Glutamatergic neuron (in vitro differentiated cells): ENCODE data around the gene NEDD9. TPM values are rescaled to one million over a fixed set of nuclear protein-coding genes. Genes with fewer than 3 reads are reported as not detected.

Source experiments
- DNase-seq: peaks from one replicate; pipeline ENCODE4 v3.0.0; 2022
- H3K27ac Mint-ChIP-seq: one replicate; pipeline ENCODE4 v1.8.0; 2020; ENCODE audit warnings: mild to moderate bottlenecking, mixed read lengths, inconsistent platforms; ENCODE audit not compliant: unreplicated experiment
- H3K27me3 Mint-ChIP-seq: one replicate; pipeline ENCODE4 v1.8.0; 2020; ENCODE audit warnings: mild to moderate bottlenecking, moderate library complexity, mixed read lengths, inconsistent platforms; ENCODE audit not compliant: unreplicated experiment
- H3K36me3 Mint-ChIP-seq: one replicate; pipeline ENCODE4 v1.8.0; 2020; ENCODE audit warnings: mild to moderate bottlenecking, mixed read lengths, inconsistent platforms; ENCODE audit not compliant: unreplicated experiment
- H3K4me1 Mint-ChIP-seq: one replicate; pipeline ENCODE4 v1.8.0; 2020; ENCODE audit warnings: mild to moderate bottlenecking, low read depth, mixed read lengths, inconsistent platforms; ENCODE audit not compliant: unreplicated experiment
- H3K4me3 Mint-ChIP-seq: one replicate; pipeline ENCODE4 v1.8.0; 2020; ENCODE audit warnings: mild to moderate bottlenecking, mixed read lengths, inconsistent platforms; ENCODE audit not compliant: unreplicated experiment
- H3K9me3 Mint-ChIP-seq: one replicate; pipeline ENCODE4 v1.8.0; 2020; ENCODE audit warnings: mild to moderate bottlenecking, moderate library complexity, mixed read lengths, inconsistent platforms; ENCODE audit not compliant: unreplicated experiment
- CTCF ChIP-seq: fragments of 200-600 bp; sonication (generic); IDR thresholded peaks from one replicate; pipeline ENCODE4 v1.5.0; 2021; ENCODE audit not compliant: partially characterized antibody, unreplicated experiment
- long read RNA-seq: library from polyadenylated mRNA; unstranded; transcript quantifications from one replicate; pipeline ENCODE4 v2.0.0, GENCODE V29; 2020; ENCODE audit not compliant: unreplicated experiment
- total RNA-seq: library from RNA; stranded (reverse); fragmentation: NEBNext Ultra II Directional; extraction: Animal tissue kit (Norgen Biotek cat#: 25700); gene quantifications from one replicate; pipeline ENCODE4 v1.2.1, GENCODE V29; 2021; ENCODE audit not compliant: unreplicated experiment

NEDD9 gene, protein sequence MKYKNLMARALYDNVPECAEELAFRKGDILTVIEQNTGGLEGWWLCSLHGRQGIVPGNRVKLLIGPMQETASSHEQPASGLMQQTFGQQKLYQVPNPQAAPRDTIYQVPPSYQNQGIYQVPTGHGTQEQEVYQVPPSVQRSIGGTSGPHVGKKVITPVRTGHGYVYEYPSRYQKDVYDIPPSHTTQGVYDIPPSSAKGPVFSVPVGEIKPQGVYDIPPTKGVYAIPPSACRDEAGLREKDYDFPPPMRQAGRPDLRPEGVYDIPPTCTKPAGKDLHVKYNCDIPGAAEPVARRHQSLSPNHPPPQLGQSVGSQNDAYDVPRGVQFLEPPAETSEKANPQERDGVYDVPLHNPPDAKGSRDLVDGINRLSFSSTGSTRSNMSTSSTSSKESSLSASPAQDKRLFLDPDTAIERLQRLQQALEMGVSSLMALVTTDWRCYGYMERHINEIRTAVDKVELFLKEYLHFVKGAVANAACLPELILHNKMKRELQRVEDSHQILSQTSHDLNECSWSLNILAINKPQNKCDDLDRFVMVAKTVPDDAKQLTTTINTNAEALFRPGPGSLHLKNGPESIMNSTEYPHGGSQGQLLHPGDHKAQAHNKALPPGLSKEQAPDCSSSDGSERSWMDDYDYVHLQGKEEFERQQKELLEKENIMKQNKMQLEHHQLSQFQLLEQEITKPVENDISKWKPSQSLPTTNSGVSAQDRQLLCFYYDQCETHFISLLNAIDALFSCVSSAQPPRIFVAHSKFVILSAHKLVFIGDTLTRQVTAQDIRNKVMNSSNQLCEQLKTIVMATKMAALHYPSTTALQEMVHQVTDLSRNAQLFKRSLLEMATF
- total RNA-seq = 0.71 TPM
- long read RNA-seq, partial matches to known transcripts = 0 of 1 reads
- long read RNA-seq, other reads (novel, unspliced or antisense) = 1 of 1 reads

GRCh38 chr6:11232193-11232769 is at the start of gene NEDD9:
Gene NEDD9, minus strand, starts transcription at chr6:11232668. Its CDS starts 153 bp downstream, at chr6:11232515.
- peaks cover 6% of the 10 kb centered on the region for H3K4me1 Mint-ChIP-seq
- DNase-seq = peak; percentile 90
- peaks cover 2% of the 10 kb centered on the region for H3K9me3 Mint-ChIP-seq
- no peaks in the 10 kb centered on the region for H3K36me3 Mint-ChIP-seq
- H3K4me3 Mint-ChIP-seq = peak within 1 kb of the TSS; percentile 86
- H3K27ac Mint-ChIP-seq = peak within 1 kb of the TSS; percentile 72
- no peaks in the 10 kb centered on the region for H3K27me3 Mint-ChIP-seq
- TF ChIP-seq CTCF = no peak

GRCh38 chr6:11282245-11282644 is 49.8 kb upstream of the NEDD9 start:
- Mint-ChIP-seq H3K4me3 (no peak overlapping the region), H3K27me3 (peaks cover 2% of the 10 kb centered on the region), H3K36me3 (no peaks in the 10 kb centered on the region)

DNA sequence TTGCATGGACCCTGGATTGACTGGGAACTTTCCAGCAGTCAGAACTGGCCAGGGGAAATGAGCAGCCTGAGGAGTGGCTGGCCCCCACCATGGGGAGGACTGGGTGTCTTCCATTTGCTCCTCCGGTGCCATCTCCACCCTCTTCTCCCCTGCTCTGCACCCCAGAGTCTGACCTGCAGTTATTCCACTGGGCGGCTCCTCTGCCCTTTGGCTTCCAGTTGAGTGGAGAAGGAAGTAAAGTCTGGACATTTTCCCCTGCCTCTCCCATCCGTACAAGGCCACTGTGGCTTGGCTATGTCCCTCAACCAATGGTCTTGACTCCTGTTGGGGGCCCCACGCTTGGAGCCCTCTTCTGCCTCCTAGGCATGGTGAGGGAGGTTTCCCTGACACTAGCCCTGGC is 47.9 kb upstream of the NEDD9 start:
- H3K9me3 Mint-ChIP-seq = peaks cover 2% of the 10 kb centered on the region

More at GRCh38 chr6:11282245-11282644, 49.8 kb upstream of the NEDD9 start:
- no peak overlapping the region for H3K27ac Mint-ChIP-seq
- no peaks in the 10 kb centered on the region for H3K9me3 Mint-ChIP-seq
- no peak for DNase-seq
- TF ChIP-seq CTCF = no peak
- H3K4me1 Mint-ChIP-seq = no peaks in the 10 kb centered on the region

DNA sequence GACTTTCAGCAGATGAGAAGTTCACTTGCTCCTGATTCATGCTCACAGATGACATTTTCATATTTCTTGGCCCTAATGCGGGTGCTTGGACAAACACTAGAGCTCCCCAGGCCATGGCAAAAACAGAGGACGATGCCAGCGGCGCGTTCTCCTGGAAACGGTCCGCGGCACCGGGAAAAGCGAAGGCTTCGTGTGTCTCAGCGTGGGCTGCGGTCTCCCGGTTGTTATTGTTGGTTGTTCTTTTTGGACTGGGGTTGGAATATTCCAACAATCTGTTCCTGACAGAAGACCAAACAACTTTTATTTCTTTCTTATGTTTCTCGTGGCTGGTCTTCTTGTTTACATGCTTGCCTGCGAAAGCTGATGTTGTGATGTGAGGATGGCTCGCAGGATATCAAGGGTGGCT is 46.8 kb upstream of the NEDD9 start:
- DNase-seq = no peak
- no peaks in the 10 kb centered on the region for H3K27me3 Mint-ChIP-seq
- no peaks in the 10 kb centered on the region for H3K36me3 Mint-ChIP-seq
- no peak overlapping the region for H3K4me3 Mint-ChIP-seq
- TF ChIP-seq CTCF = no peak
- H3K27ac Mint-ChIP-seq = no peak overlapping the region
- peaks cover 2% of the 10 kb centered on the region for H3K9me3 Mint-ChIP-seq
- no peaks in the 10 kb centered on the region for H3K4me1 Mint-ChIP-seq

More for the DNA sequence above, 47.9 kb upstream of the NEDD9 start:
- H3K27me3 Mint-ChIP-seq = no peaks in the 10 kb centered on the region
- H3K4me1 Mint-ChIP-seq = no peaks in the 10 kb centered on the region
- TF ChIP-seq CTCF = no peak
- no peak for DNase-seq
- no peak overlapping the region for H3K4me3 Mint-ChIP-seq
- no peaks in the 10 kb centered on the region for H3K36me3 Mint-ChIP-seq
- no peak overlapping the region for H3K27ac Mint-ChIP-seq
